DND-41 (cell line): Measurements from ENCODE around the gene SLC6A16.

Experiments used
- EZH2 ChIP-seq: IDR thresholded peaks from 3 replicates; pipeline ENCODE4 v1.6.1; 2012; ENCODE audit warnings: borderline replicate concordance, low read depth, mild to moderate bottlenecking, moderate library complexity, low read length, inconsistent platforms; ENCODE audit not compliant: severe bottlenecking
- TF ChIP-seq, protein P1 (sequence below): IDR thresholded peaks from 2 replicates; pipeline ENCODE4 v1.5.1; 2012; ENCODE audit warnings: borderline replicate concordance, low read length, moderate library complexity, mild to moderate bottlenecking; ENCODE audit not compliant: poor library complexity, severe bottlenecking; ENCODE audit errors: extremely low read depth

DNA sequence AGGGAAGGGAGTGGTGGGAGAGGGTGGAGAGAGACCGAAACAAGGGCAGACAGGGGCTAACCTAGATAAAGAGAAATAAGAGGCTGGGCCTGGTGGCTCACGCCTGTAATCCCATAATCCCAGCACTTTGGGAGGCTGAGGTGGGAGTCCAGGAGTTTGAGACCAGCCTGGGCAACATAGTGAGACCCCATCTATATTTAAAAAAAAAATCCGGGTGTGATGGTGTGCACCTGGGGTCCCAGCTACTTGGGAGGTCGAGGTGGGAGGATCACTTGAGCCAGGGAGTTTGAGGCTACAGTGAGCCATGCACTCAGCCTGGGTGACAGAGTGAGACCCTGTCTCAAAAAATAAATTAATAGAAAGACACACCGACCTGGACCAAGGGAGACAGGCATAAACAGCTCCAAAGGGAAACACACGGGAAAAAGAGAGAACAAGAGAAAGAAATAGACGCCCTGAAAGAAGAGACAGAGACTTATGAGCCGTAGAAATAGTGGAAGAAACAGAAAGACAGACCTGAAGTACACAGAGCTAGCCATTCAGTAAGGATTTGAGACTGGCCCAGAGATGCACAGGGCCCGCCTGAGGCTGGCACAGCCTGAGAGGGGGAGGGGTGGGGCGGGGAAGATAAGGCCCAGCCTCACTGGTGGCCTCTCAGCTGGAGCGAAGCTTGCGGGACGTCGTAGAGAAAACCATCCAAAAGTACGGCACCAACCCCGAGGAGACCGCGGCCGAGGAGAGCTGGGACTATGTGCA, 12.5 kb upstream of the SLC6A16 start:
- TF ChIP-seq, protein P1, sequence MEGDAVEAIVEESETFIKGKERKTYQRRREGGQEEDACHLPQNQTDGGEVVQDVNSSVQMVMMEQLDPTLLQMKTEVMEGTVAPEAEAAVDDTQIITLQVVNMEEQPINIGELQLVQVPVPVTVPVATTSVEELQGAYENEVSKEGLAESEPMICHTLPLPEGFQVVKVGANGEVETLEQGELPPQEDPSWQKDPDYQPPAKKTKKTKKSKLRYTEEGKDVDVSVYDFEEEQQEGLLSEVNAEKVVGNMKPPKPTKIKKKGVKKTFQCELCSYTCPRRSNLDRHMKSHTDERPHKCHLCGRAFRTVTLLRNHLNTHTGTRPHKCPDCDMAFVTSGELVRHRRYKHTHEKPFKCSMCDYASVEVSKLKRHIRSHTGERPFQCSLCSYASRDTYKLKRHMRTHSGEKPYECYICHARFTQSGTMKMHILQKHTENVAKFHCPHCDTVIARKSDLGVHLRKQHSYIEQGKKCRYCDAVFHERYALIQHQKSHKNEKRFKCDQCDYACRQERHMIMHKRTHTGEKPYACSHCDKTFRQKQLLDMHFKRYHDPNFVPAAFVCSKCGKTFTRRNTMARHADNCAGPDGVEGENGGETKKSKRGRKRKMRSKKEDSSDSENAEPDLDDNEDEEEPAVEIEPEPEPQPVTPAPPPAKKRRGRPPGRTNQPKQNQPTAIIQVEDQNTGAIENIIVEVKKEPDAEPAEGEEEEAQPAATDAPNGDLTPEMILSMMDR = no peak
- no peak for TF ChIP-seq EZH2
